GM21381 (cell line): ENCODE data around the gene PPID.
"Not testable (repeated sequence)": the region's sequence is repeated elsewhere in the genome, so short reads cannot be mapped to it uniquely, and the experiment has no call there.

ENCODE experiments used
- ATAC-seq: cut with Tn5 transposase; IDR thresholded peaks from one replicate; pipeline ENCODE4 v1.9.1; 2021; ENCODE audit warnings: mild to moderate bottlenecking, moderate library complexity; ENCODE audit not compliant: unreplicated experiment

Gene PPID

DNA sequence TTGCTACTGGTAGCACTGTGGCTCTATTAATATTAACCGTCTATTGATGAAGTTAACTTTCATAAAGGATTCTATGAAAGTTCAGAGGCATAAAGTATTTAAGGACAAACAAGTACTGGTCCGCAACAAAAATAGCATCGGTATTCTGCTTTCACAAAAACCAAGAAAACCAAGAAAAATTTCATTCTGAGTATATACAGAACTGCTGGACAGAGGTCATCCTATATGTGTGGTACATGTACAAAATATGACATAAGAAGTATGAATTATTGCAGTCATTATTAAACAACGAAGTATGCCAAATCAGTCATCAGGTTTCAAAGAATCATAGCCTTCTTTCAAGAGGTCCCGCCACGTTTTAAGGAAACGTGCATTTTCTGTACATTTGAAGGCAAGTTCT lies 53.9 kb downstream of the PPID start:
- ATAC-seq: no peak

DNA sequence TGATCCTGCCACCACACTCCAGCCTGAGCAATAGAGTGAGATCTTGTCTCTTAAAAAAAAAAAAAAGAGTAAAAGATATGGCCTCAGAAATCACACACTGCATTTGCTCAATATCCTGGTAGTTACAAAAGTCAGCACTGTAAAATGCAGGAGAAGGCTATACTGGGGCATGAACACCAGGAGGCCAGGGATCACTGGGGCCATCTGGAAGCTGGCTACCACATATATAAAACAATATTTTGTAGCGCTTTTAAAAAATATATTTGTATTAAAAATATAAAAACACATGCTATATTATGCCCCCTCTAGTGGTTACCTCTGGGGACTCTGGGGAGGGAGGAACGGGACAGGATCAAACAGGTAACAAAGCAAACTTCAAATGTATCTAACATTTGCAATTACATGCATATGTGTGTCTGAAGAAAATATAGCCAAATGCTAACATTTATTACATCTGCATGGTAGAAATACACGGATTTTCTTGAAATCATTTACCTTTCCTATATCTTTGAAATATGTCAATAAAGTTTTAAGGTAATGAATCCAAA lies 55.5 kb downstream of the PPID start:
- ATAC-seq: no peak

DNA sequence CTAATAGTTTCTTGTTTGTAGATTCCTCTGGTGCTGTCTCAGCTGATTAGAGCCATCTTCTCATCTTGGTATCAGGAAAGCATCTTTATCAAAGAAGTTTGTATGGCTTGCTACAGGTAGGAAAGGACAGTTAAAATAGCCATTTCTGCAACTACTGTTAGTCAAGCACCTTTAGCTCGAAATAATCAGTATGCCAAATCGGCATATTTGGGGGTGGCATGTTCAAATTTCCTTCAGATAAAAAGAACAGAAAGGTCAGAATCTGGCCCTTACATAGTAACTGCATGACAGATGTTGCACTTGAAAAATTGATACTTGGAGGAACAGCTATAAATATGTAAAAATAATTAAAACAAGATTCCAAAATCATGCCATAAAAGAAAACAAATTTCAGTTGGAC lies 56.3 kb downstream of the PPID start:
- ATAC-seq: no peak

GRCh38 chr4:158664806-158665205 lies 58.4 kb downstream of the PPID start:
- no peak for ATAC-seq

GRCh38 chr4:158663707-158664625 lies 59.2 kb downstream of the PPID start:
- ATAC-seq: not testable (repeated sequence)

DNA sequence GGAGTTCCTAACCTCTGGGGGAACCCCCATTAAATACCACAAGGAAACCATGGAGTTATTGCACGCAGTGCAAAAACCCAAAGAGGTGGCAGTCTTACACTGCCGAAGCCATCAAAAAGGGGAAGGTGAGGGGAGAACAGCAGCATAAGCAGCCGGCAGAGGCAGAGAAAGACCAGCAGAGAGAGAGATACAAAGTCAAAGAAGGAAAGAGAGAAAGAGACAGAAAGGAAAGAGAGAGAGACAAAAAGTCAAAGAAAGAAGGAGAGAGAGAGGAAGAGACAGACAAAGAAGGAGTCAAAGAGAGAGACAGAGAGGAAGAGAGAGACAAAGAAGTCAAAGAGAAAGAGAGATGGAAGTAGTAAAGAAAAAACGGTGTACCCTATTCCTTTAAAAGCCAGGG lies 59.9 kb downstream of the PPID start:
- ATAC-seq: not testable (repeated sequence)
